Measurements from ENCODE around the gene MANBA.

The MANBA gene

GRCh38 chr4:102687982-102688433 lies 72.8 kb downstream of the MANBA start:
- FAIRE-seq (no peak), DNase-seq (ENCODE audit: insufficient read length, low spot score) (no peak)
- TF ChIP-seq POLR2A (IDR thresholded peaks at IDR 0.05; ENCODE audit: low read depth, low read length): no peak

- FAIRE-seq: peak; percentile 95
- no peak for TF ChIP-seq POLR2A (IDR thresholded peaks at IDR 0.05; ENCODE audit: low read depth, low read length)
These were observed 73.3 kb downstream of the MANBA start for GRCh38 chr4:102687373-102687981.

GRCh38 chr4:102685768-102686167 lies 75.0 kb downstream of the MANBA start:
- TF ChIP-seq POLR2A (IDR thresholded peaks at IDR 0.05; ENCODE audit: low read depth, low read length): no peak
- no peak for FAIRE-seq
- no peak for DNase-seq (ENCODE audit: insufficient read length, low spot score)

More at GRCh38 chr4:102687373-102687981, 73.3 kb downstream of the MANBA start:
- DNase-seq (ENCODE audit: insufficient read length, low spot score): no peak

DNA sequence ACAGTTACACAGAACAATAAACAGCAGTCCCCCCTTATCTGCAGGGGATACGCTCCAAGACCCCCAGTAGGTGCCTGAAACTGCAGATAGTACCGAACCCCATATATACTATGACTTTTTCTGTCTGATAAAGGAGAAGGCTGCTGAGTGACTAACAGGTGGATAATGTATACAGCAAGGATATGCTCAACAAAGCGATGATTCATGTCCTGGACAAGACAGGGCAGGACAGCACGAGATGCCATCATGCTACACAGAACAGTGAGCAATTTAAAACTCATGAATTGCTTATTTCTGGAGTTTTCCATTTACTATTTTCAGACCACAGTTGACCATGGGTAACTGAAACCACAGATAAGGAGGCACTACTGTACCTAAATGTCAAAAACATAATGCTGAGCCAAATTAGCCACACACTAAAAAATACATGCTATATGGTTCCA lies 76.1 kb downstream of the MANBA start:
- FAIRE-seq (no peak), DNase-seq (ENCODE audit: insufficient read length, low spot score) (no peak)
- no peak for TF ChIP-seq POLR2A (IDR thresholded peaks at IDR 0.05; ENCODE audit: low read depth, low read length)

DNA sequence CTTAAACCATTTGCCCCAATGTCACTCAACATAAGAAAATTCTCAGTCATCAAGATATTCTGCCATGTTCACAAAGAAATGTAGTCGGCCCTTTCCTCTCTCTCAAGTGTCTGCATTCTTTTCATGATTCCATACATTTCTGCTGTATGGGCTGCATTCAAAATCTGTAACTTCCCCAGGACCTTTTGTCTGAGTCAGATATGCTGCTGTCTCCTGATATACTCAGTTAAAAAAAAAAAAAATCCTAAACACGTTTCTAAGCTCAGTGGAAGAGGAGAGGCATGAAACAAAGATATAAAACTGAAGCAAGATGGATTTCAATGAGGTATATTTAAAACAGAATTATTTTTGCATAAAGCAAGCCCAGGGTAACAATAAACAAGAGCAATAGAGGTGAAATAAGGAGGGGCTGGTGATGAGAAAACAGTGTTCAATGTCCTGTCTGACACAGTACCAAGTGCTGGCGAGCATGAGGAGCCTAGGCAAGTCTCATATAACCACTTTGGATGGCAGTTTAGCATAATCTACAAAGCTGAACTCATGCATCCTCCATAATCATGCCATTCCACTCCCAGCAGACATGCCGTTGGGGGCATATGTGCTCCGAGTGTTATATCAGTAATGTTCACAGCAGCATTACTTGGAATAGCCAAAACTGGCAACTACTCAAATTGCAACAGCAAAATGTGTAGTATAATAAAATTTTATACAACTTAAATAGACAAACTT lies 76.7 kb downstream of the MANBA start:
- FAIRE-seq (no peak), DNase-seq (ENCODE audit: insufficient read length, low spot score) (no peak)
- TF ChIP-seq POLR2A (IDR thresholded peaks at IDR 0.05; ENCODE audit: low read depth, low read length): no peak

GRCh38 chr4:102678695-102679335 lies 82.0 kb downstream of the MANBA start:
- no peak for TF ChIP-seq POLR2A (IDR thresholded peaks at IDR 0.05; ENCODE audit: low read depth, low read length)
- DNase-seq (ENCODE audit: insufficient read length, low spot score) (no peak), FAIRE-seq (no peak)

- no peak for TF ChIP-seq POLR2A (IDR thresholded peaks at IDR 0.05; ENCODE audit: low read depth, low read length)
- DNase-seq (ENCODE audit: insufficient read length, low spot score): no peak
These were observed 82.7 kb downstream of the MANBA start for GRCh38 chr4:102678107-102678506.

GRCh38 chr4:102675141-102675540 lies 85.6 kb downstream of the MANBA start:
- FAIRE-seq (no peak), DNase-seq (ENCODE audit: insufficient read length, low spot score) (no peak)
- no peak for TF ChIP-seq POLR2A (IDR thresholded peaks at IDR 0.05; ENCODE audit: low read depth, low read length)

More at GRCh38 chr4:102678107-102678506, 82.7 kb downstream of the MANBA start:
- no peak for FAIRE-seq

- FAIRE-seq: no peak
- no peak for TF ChIP-seq POLR2A (IDR thresholded peaks at IDR 0.05; ENCODE audit: low read depth, low read length)
- no peak for DNase-seq (ENCODE audit: insufficient read length, low spot score)
These were observed 93.8 kb downstream of the MANBA start for GRCh38 chr4:102667001-102667400.

GRCh38 chr4:102665527-102665926 lies 95.2 kb downstream of the MANBA start:
- DNase-seq (ENCODE audit: insufficient read length, low spot score) (no peak), FAIRE-seq (no peak)
- no peak for TF ChIP-seq POLR2A (IDR thresholded peaks at IDR 0.05; ENCODE audit: low read depth, low read length)

GRCh38 chr4:102663073-102663472 lies 97.7 kb downstream of the MANBA start:
- TF ChIP-seq POLR2A (IDR thresholded peaks at IDR 0.05; ENCODE audit: low read depth, low read length): no peak
- DNase-seq (ENCODE audit: insufficient read length, low spot score) (no peak), FAIRE-seq (no peak)

DNA sequence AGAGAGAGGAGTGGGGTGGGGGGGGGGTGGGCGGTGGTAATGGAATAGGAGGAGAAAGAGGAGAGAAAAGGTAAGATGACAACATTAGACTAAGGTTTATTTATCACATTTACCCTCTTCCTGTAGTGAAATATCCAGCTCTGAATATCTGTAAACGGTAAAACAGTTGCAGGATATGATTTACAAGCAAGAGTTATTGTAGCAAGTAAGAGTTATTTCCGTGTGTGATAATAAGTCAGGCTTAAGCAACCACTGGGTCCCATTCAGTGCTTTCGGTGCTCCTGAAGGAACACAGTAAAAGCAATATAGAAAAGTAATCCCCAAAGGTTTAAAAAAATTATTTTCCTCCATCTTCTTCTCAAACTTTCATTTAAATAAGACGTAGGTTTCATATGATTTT lies 103.6 kb downstream of the MANBA start:
- TF ChIP-seq POLR2A (IDR thresholded peaks at IDR 0.05; ENCODE audit: low read depth, low read length): no peak
- FAIRE-seq: no peak
- DNase-seq (ENCODE audit: insufficient read length, low spot score): no peak

DNA sequence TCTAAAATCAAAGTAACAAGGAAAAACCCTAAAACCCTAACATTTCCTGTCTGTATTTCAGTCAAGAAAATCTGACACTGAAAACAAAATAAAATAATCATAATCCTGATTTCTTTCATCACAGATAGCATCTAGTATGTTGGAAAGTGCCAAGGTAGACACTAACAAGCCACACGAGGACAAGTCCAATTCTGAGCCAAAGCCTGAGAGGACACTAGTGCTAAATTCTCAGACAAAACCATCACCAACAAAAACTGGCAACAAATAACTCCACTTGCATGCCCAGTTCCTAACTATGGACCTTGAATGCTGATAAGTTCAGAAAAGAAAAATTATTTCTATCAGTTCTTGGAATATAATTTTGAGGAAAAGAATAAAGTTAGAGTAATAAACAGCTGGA lies 113.7 kb downstream of the MANBA start:
- no peak for DNase-seq (ENCODE audit: insufficient read length, low spot score)
- TF ChIP-seq POLR2A (IDR thresholded peaks at IDR 0.05; ENCODE audit: low read depth, low read length): no peak
- FAIRE-seq: no peak

DNA sequence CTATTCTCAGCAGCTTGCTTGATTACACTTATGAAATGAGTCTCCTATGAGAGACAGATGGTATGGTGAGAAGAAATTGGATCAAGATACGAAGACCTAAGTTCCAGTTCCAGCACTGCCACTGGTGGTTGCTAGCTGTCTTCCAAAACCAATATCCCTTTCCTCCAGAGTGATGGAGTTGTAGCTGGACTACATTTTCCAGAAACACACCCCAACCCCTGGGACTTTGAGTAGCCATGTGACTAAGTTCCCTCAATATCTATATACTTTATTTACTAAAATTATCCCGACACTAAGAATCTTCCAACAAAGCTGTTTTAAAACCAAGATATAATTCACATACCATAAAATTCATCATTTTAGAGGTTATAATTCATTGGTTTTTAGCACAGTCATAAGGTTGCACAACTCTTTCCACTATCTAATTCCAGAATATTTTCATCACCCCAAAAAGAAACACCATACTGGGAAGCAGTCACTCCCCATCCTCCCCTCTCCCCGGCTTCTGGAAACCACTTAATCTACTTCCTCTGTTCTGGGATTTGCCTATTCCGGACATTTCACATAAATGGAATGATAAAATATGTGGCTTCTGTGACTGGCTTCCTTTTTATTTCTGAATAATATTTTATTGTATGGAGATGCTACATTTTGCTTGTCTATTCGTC lies 118.0 kb downstream of the MANBA start:
- DNase-seq (ENCODE audit: insufficient read length, low spot score) (no peak), FAIRE-seq (no peak)
- TF ChIP-seq POLR2A (IDR thresholded peaks at IDR 0.05; ENCODE audit: low read depth, low read length): no peak

Measured in H54 (cell line).